HG03025 (cell line): ENCODE data around the gene DGKI.

Source experiments
- ATAC-seq: cut with Tn5 transposase; IDR thresholded peaks from one replicate; pipeline ENCODE4 v1.9.1; 2021; ENCODE audit warnings: mild to moderate bottlenecking, moderate library complexity; ENCODE audit not compliant: unreplicated experiment, low FRiP score

Gene DGKI

DNA sequence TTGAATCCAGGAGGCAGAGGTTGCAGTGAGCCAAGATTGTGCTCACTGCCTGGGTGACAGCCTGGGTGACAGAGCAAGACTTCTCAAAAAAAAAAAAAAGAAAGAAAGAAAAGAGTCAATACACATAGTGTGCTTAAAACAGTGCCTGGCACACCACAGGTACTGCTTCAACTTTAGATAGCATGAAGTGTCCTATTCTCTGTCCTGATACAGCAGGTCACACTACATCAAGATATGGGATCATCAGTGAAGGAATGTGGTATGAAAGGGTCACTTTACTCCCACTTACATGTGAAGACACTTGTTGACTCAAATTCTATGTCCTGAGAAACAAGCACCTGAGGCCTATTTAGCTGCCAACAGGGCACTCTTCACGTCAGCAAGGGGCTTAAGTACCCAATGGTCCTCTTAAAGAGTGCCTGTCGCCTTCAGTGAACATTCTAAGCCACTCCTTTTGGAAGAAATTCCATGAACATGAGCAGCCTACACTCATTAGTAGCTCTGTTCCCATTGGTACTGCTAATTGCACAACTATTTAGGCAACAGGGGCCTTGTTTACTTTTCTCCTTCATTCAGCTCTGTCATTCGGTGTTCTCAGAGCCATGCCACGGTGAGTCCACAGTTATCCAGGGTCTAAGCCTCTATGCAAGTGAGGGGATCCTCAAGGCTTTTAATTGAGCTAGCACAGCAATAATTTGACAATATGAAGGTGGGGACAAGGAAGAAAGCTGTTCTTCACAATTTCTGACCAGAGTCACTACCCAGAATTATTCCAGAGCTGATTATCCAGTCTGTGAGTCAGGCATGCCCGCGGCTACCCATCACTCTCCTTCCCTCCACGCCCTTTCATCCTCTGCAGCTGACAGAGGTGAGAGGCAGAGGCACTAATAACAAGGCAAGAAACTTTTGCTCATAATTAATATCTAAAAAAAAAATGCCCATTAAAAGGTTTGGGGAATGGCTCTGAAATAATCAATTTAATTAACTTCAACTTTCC is 446.6 kb downstream of the DGKI start:
- no peak for ATAC-seq

DNA sequence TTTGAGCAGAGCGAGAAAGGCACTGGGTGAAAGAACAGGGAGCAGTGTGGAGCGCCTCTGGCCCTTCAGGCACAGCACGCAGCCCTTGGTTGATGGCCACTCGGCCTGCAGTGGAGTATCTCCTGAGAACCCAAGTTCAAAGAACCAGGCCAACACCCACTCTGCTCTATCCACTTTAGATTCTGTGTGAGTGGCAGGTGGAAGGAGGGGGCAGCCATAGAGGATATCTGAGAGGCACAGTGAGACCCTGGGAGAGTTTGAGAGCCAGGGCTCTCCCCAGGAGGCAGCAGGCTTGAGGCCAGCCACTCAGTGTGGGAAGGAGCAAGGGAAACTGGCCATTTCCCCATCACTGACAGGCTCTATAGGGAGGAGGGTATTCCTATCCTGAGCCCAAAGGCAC is 450.7 kb downstream of the DGKI start:
- ATAC-seq = no peak

DNA sequence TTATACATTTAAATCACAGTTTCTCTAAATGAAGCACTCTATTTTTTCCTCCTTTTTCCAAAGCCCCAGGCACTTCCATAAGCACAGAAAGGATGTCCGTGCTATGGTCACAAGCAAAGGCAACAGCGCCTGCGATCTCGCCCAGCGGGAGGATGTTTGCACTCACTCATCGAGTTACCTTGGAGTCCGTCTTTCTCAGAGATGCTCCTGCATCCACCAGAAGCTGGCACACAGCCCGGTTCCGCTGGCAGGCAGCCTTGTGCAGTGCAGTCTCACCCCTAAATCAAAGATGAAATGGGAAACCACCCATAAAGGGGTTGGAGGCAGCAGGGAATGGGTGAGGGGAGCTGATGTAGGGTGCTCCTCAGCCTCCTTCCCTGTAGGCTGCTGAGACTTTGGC is 451.4 kb downstream of the DGKI start:
- no peak for ATAC-seq

DNA sequence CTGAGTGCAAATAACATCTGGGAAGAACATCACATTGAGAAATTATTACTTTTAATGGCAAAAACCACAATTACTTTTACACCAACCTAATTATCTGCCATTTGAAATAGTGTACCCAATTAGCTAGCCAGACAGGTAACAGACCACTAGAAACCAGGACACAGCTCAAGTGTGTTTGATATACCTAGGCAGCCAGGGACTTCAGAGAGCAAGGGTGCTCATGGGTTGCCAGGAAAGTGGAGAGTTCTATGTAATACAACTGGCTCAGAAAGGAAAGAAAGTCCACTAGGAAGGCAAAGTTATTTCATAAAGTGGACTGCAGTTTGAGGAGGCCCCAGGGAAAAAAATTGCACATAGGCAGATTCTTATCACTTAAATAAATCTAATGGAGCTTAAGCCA is 453.2 kb downstream of the DGKI start:
- no peak for ATAC-seq

DNA sequence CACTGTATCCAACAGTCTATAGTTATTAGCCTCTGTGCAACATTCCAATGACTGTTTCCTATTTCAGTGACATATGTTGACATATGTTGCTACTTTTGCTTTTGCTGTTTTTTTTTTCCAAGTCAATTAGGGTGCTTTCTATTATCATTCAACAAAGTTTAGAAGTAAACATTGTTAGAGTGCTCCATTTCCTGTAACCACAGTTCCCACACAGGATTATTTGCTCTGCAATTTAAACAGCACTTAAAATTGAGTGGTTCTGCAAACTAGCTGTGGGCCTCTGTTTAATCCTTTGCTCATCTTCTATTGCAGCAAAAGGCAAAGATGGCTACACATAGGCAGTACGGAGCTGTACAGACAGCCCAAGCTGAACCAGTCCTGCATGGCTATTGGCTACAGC is 456.7 kb downstream of the DGKI start:
- no peak for ATAC-seq

DNA sequence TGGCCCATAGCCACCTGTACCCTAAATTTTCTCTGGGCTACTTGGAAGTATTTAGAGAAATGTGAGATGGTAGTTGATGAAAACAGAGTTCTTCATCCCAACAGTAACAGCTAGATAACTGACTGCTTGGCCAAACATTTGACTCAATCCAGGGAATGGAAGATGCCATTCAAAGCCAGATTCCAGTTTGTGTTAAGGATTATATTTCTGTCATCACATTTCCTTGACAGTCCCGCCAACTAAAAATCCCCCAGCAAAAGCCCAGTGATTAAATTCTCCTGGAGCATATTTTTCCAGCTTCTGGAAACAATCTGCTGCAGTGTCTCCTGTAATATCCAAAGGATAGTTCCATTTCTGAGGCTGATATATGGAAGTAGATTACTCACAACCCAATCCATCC is 457.9 kb downstream of the DGKI start:
- no peak for ATAC-seq

DNA sequence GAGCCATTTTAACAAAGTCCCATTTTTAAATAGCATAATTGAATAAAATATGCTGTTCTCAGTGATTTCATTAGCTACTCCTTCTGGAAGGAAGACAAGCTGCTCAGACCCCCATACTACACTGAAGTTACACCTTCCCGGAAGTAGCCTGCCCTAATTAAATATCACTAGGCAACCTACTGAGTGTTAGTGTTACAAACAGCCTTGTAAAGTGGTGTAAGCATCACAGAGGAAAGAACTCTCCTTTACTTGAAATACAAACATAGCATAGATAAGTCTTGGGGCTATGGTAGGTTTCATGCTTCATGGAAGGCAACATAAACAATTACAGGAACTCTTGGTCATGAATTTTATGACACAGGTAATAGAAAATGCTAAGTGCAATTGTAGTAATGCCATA is 459.8 kb downstream of the DGKI start:
- ATAC-seq = no peak

DNA sequence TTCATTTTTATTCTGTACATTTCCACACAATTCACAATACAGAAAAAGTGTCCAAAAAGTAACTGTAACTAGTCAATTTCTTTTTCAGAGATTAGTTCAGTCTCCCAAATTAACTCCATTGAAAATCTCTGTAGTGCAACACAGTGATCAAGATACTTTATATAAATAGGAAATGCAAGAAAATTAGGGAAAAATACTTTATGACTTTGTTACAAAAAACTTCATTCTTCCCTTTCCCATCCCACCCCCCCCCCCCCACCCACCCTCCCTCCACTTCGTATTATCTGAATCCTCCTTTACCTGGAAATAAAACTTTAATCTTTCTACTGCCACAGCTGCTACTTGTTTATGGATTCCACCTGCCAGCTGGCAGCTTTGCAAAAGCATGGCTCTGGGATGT is 465.7 kb downstream of the DGKI start:
- ATAC-seq = no peak

DNA sequence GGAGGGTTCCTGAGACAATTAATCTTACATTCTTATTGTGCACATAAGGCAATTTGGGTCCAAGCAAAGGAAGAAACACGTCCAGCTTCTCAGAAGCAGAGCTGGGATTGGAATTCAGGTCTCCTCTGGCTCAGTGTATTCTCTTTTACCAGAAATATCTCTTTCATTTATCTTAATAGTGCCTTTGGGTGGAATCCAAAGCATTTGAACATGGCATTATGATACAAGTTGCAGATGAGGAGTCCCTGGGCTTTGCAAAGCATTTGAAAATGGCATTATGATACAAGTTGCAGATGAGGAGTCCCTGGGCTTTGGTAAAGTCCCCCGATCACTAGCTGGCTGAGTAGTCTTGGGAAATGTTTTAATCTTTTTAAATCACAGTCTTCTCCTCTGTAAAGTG is 473.3 kb downstream of the DGKI start:
- no peak for ATAC-seq

DNA sequence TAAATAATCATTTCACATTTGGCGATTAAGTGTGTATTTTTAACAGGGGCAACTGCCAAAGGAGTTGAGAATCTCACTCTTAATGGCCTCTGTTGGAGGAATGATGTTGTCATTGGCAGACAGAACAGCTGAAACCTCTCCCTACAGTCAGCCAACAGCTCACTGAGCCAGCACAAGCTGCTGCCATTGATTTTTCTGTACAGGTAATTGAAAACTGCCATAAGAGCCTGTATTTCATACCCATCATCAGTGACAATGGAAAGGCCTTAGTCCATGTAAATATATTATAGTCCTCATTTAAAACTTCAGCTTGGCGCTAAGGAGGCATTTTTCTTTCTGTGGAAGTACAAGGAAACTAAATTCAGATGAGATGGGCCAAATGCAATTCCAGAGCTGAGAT is 475.2 kb downstream of the DGKI start:
- ATAC-seq = no peak

DNA sequence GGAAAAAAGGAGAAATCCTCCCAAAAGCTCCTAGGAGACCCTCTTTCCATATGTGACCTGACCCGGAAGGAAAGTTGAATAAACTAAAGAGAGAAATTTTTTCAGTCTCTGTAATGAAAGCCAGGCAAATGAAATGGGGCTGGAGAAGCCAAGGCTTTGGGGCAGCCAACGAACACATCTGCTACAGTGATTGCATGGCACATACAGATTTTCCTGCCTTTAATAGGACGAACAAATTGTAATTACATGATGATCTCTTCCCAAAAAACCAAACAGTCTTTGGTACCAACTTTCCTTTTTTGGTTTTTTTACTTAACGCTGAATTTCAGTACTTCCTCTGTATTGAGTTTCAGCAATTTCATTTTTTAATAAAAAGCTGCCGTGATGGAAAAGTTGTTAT is 479.8 kb downstream of the DGKI start:
- no peak for ATAC-seq

DNA sequence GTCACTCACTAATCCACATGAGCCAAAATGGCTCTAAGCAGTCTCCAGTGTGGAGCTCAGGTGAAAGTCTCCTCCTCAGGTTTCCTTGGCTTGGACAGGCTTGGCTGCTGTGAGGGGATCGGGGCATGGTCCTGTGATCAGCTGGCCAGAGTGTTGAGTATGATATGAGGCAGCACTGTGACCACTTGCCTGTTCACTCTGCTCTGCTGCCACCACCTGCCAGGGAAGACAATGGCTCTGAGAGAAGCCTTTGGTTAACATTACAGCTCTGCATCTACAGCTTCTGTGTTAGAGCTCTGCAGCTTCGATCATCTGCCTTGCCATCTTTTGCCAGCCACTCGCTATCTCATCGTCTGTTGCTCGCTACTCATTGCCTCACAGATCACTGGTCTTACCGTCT is 483.1 kb downstream of the DGKI start:
- no peak for ATAC-seq

DNA sequence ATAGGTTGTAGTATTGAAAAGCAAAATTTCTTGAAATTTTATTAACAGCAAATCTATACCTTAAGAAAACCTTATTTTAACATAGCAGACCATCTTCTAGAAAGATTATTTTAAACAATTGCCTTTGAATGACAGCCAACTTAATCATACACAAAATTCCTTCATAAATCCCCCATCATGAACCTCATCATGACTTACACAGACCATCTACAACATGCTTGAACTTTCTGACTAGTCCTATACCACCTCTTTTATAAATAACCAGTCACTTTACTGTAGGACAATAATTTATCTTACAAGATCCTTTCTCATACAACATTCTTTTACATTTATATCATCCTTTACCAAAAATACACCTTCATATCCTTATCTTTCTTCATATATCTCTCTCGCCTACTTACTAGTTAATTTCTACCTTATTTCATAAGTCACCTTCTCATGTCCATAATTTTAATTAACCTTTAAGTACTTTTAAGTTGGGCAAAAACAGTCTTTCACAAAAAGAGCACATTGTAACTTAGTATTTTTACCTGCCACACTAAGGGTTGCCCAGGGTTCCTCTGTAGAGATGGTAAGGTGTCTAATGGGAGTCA is 486.6 kb downstream of the DGKI start:
- ATAC-seq = no peak

DNA sequence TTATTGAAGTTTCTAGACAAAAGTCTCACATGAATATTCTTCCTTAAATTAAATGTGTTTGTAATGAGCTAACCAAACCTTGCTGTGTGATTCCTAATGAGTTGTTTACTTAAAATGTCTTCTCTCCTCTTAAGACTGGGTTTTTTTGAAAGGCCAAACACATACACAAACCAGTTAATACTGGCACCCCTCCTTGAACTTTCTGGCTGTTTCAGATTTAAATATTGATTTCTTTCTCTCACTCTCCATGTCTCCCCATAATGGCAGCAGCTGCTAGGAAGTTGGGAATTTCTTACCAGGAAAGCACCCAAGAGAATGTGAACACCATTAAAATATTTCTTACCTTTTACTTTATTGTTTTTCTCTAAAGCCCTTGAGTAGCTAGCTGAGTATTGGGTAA is 491.8 kb downstream of the DGKI start:
- ATAC-seq = no peak

DNA sequence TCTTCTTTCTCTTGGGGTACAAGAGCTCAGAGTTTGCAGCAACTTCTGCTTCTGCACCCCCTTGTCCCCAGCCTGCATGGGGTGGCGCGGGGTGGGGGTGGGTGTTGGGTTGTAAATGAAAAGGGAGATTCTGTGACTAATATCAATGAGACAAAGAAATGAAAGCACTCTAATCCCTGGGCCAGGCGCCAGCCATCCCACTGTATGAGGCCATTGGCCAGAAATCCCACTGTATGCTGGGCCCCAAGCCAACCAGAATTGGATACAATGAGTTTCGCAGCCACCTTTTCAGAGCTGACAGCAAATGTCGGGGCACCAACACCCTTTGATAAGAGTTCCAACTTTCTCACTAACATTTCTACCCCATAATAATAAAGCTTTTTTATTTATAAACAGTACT is 492.4 kb downstream of the DGKI start:
- ATAC-seq = no peak

DNA sequence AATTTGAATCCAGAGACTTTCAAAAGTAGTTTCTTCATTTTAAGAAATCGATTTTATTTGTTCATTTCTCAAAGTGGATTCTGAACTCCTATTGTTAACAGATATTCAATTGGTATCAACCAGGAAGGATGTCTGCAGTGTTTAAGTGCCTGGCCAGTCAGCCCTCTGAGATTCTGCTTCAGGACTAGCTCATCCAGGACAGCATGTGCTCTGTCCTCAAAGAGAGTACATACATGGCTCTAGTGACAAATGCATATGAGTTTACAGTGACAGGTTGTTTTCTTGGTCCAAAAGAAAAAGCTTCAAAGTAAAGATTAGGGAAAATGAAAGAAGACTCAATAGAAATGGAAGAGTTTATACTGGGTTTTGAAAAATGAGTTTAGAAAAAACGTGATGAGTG is 494.8 kb downstream of the DGKI start:
- ATAC-seq = no peak

DNA sequence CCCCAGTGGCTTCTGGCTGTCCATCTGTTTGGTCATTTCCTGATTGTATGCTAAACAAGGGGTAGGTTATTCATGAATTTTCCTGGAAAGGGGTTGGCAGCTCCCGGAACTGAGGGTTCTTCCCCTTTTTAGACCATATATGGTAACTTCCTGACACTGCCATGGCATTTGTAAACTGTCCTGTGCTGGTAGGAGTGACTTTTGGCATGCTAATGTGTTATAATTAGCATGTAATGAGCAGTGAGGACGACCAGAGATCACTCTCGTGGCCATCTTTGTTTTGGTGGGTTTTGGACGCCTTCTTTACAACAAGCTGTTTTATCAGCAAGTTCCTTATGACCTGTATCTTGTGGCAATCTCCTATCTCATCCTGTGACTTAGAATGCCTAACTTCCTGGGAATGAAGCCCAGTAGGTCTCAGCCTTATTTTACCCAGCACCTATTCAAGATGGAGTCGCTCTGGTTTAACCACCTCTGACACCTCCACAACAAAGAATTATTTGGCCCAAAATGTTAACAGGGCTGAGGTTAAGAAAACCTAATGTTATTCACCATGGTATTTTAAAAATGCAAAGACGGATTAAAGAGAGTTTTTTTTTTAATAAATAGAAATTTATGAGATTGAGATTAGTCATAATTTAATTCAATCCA is 500.9 kb downstream of the DGKI start:
- no peak for ATAC-seq

DNA sequence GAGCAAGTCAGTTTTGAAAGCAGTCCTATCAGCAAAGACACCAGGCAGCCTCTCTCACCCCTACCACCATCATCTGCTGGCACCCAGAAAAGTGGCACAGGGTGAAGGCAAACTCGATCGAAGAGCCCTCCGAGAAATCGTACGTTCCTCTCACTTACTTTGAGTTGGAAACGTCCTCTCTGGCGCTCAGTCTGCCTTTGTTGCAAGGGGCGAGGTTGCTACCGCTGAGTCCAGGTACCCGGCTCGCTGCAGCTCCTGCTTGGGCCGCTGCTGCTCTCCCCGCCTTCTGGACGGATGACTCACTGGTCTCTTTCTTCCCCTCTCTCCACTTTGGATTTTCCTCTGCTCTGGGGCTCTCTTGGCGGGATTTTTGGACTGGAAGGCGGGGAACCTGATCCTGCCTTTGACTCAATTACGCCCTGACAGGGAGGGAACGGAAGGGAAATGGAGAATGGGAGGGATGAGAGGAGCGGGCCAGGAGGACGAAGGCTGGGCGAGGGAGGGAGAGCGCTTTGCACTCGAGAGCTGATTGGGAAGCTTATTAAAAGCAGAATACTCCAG is 503.4 kb downstream of the DGKI start, which contains the start of gene PTN:
Gene PTN, minus strand, starts transcription at position 453 of the 561 bp plus-strand sequence. CDS start 88,760 bp downstream, outside the sequence.
- no peak for ATAC-seq

DNA sequence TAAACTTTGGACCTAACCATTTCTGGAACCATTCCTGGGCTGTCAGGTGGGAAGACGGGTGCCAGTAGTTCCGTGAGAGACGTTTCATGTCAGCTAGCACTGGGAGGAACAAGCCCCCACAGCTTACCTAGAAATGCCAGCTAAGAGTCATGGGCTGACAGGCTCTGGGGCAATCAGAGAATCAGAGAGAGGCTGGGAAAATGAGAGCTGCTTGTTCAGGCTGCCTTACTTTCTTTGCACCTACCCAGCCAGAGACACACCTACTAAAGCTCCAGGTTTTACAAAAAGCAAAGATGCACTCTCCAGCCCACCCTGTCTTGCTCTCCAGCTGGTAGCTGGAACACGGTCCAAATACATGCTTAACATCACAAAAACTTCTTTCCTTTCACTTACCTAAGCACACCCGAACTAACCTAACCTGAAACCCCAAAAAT is 503.9 kb downstream of the DGKI start:
- ATAC-seq = no peak

DNA sequence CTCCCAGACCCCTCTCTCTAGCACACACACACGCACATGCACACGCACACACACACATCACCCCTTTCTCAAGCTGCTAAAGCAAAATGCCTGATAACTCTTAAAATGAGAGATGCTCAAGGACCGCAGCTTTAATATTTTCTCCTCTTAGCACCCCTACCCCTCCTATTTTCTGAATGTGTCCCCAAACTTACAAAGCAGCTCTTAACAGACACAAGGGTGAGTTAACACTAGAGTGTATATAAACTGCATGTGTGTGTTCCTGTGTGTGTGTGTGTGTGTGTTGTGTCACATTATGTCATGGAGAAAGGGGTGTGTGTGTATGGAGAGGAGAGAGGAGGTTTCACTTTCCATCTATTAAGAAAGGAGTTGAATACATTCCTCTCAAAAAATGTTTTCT is 504.5 kb downstream of the DGKI start:
- ATAC-seq = no peak

DNA sequence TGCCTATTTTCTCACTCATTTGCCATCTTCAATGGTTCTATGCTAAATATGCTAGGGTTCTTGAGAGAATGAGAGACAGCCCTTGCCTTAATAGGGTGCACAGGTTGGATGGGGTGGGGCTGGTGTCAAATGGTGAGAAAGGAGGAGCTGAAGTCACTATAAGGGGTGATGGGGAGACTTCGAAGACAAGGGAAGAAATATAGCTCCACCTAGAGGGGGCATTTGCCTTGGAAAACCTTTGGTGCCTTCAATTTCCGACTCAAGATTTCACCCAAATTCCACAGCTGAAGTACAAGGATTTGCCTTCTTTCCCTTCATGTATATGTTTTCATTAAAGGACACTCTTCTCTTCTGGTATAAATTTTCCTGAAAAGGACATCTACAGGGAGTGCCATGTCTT is 508.9 kb downstream of the DGKI start:
- no peak for ATAC-seq
